PFSK-1 (cell line): ENCODE data around the gene GRAMD1B.

Experiments used
- FOXP2 ChIP-seq: optimal IDR thresholded peaks from 2 replicates; pipeline ENCODE3; 2011; ENCODE audit warnings: borderline replicate concordance, control low read depth, inconsistent platforms; ENCODE audit not compliant: insufficient read depth; ENCODE audit errors: extremely low read length, extremely low read depth
- POLR2AphosphoS5 ChIP-seq: IDR thresholded peaks from 2 replicates; pipeline ENCODE4 v1.6.1; 2012; ENCODE audit warnings: low read depth, mild to moderate bottlenecking, control low read depth, low read length, moderate library complexity
- REST ChIP-seq, 2 experiments: IDR thresholded peaks; 2 replicates each; pipeline versions ENCODE4 v1.6.1 to v1.8.0; 2011 to 2012; ENCODE audit warnings: low read depth in 2 of 2, low read length in 2 of 2, control low read depth in 1 of 2, inconsistent platforms in 1 of 2, mild to moderate bottlenecking in 1 of 2, moderate library complexity in 1 of 2; ENCODE audit not compliant: insufficient read depth in 1 of 2
- SIN3A ChIP-seq: IDR thresholded peaks from 2 replicates; pipeline ENCODE4 v1.6.1; 2012; ENCODE audit warnings: mild to moderate bottlenecking, low read length, moderate library complexity, borderline replicate concordance; ENCODE audit not compliant: insufficient read depth
- TAF1 ChIP-seq: IDR thresholded peaks from 2 replicates; pipeline ENCODE4 v1.6.1; 2012; ENCODE audit warnings: low read length, control low read depth, borderline replicate concordance; ENCODE audit not compliant: insufficient read depth

GRAMD1B gene

DNA sequence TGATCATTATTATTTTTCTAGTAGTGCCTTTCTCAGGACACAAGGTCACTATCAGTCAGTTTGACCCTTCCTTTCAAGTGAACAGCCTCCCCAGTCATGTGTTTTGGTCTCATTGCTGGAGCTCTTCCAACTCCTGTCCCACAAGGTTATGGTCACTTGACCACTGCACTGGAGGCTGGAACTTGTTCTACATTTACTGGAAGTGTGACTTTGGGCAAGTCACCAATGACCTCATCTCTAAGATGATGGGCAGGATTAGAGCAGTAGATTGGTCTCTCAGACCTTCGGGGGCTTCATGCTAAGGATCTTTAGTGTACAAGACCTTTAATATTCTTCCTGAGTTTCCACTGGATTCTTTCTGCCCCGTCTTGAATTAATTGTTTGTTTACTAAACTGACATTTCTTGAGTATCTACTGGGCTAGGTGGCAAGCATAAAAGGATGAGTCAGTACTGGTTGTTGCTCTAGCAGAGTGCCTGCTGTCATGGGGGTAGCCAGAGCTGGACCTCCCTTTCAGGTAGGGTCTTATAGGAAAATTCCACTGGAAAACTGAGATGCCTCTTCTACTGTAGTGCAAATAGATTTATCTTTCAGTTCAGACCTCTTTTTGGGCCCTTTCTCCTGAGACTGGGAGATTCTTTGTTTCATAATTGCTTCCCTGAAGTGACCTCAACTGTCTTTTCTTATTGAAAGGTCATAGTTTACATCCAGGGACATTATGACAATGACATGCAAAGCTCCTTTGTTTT lies 106.8 kb downstream of the GRAMD1B start:
- TF ChIP-seq SIN3A (no peak), POLR2AphosphoS5 (no peak), TAF1 (no peak), FOXP2 (no peak), REST (IDR thresholded peaks at IDR 0.05; ENCODE audit: insufficient read depth in 1 of 2, low read depth in 2 of 2, low read length in 2 of 2) (no peak)

GRCh38 chr11:123537726-123538125 lies 107.7 kb downstream of the GRAMD1B start:
- no peak for TF ChIP-seq SIN3A
- no peak for TF ChIP-seq REST (IDR thresholded peaks at IDR 0.05; ENCODE audit: insufficient read depth in 1 of 2, low read depth in 2 of 2, low read length in 2 of 2)
- TF ChIP-seq POLR2AphosphoS5 = no peak
- no peak for TF ChIP-seq TAF1
- TF ChIP-seq FOXP2 = no peak

- no peak for TF ChIP-seq FOXP2
- TF ChIP-seq SIN3A = no peak
Measured at GRCh38 chr11:123543797-123544196, 113.7 kb downstream of the GRAMD1B start.

GRCh38 chr11:123544631-123545375 lies 114.7 kb downstream of the GRAMD1B start:
- TF ChIP-seq REST (IDR thresholded peaks at IDR 0.05; ENCODE audit: insufficient read depth in 1 of 2, low read depth in 2 of 2, low read length in 2 of 2) (no peak), TAF1 (no peak), POLR2AphosphoS5 (no peak), SIN3A (no peak), FOXP2 (no peak)

GRCh38 chr11:123545726-123546270 lies 115.7 kb downstream of the GRAMD1B start:
- no peak for TF ChIP-seq SIN3A
- no peak for TF ChIP-seq FOXP2
- no peak for TF ChIP-seq POLR2AphosphoS5
- TF ChIP-seq REST (IDR thresholded peaks at IDR 0.05; ENCODE audit: insufficient read depth in 1 of 2, low read depth in 2 of 2, low read length in 2 of 2) = no peak
- TF ChIP-seq TAF1 = no peak
